ENCODE data around the gene TBCE.
"Not testable (repeated sequence)": the region's sequence is repeated elsewhere in the genome, so short reads cannot be mapped to it uniquely, and the experiment has no call there.

Gene TBCE

DNA sequence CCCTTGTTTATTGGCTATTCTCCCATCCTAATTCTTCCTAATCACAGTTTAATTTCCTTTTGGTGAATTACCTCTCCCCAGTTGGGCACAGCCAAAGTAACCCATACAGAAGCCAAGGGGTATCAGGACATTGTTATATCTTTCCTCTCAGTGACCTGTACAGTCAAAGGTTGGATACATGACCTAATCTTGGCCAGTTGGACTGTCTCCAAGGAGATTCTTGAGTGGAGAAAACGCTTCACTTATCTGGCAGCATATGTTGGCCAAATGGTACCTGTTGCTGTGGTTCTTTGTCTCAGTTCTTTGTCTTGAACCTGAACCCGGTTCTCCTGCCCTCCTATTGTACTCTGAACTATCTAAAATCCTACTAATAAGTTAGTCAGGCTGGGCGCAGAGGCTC, 15.3 kb upstream of the TBCE start:
- H3K4me3 ChIP-seq (ENCODE audit: low read depth, low read length), result no peak overlapping the region
- TF ChIP-seq, protein P1, sequence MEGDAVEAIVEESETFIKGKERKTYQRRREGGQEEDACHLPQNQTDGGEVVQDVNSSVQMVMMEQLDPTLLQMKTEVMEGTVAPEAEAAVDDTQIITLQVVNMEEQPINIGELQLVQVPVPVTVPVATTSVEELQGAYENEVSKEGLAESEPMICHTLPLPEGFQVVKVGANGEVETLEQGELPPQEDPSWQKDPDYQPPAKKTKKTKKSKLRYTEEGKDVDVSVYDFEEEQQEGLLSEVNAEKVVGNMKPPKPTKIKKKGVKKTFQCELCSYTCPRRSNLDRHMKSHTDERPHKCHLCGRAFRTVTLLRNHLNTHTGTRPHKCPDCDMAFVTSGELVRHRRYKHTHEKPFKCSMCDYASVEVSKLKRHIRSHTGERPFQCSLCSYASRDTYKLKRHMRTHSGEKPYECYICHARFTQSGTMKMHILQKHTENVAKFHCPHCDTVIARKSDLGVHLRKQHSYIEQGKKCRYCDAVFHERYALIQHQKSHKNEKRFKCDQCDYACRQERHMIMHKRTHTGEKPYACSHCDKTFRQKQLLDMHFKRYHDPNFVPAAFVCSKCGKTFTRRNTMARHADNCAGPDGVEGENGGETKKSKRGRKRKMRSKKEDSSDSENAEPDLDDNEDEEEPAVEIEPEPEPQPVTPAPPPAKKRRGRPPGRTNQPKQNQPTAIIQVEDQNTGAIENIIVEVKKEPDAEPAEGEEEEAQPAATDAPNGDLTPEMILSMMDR (IDR thresholded peaks at IDR 0.05; ENCODE audit: low read depth, low read length), result no peak

DNA sequence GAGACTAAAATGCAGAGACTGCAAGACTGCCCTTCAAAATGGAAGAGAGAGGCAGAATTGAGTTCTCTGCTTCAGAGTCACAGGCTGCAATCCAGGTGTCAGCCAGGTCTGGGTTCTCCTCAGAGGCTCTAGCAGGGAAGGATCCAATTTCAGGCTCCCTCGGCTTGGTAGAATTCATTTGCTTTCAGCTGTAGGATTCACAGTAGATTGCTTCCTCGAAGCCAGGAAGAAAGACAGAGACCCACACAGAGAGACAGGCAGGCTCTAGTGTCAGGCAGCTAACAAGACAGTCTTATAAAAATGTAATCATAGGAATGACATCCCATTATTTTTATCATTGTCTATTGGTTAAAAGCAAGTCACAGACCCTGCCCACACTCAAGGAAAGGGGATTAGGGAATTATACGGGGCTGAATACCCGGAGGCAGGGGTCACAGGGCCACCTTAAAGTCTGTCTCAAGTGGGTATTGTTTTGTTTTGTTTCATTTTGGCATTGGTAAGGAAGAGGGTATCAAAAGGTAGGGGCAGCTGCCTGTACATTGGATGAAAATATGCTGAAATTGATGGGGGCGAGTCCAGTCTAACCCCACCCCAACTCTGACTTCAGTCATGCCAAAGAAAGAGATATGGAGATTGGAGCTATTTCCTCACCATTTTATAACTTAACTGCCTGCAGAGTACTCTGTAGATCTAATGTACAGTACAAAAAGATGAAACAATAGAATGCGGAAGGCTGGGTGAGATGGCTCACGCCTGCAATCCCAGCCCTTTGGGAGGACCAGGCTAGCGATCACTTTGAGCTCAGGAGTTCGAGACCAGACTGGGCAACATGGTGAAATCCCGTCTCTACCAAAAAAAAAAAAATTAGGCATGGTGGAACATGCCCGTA, 9.5 kb upstream of the TBCE start:
- no peak overlapping the region for H3K4me3 ChIP-seq (ENCODE audit: low read depth, low read length)
- TF ChIP-seq, protein P1 (IDR thresholded peaks at IDR 0.05; ENCODE audit: low read depth, low read length), result no peak

DNA sequence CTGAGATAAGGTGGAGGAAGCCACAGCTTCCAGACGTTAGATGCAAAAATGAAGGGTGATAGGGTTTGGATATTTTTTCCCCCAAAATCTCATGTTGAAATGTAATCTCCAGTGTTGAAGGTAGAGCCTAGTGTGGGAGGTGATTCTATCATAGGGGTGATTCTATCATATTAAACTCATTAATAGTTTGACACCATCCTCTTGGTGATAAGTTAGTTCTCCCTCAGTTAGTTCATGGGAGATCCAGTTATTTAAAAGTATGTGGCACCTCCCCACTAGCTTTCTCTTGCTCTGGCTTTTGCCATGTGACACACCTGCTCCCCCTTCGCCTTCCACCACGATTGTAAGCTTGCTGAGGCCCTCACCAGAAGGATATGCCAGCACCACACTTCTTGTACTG, 8.3 kb upstream of the TBCE start:
- TF ChIP-seq, protein P1 (IDR thresholded peaks at IDR 0.05; ENCODE audit: low read depth, low read length), result no peak

DNA sequence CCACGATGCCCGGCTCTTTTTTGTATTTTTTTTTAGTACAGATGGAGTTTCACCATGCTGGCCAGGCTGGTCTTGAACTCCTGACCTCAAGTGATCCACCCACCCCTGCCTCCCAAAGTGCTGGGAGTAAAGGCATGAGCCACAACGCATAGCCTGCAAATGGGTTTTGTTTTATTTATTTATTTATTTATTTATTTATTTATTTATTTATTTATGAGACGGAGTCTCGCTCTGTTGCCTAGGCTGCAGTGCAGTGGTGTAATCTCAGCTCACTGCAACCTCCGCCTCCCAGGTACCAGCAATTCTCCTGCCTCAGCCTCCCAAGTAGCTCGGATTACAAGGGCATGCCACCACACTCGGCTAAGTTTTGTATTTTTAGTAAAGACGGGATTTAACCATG, 3.0 kb upstream of the TBCE start:
- H3K4me3 ChIP-seq (ENCODE audit: low read depth, low read length), result not testable (repeated sequence)

More for the DNA sequence above, 8.3 kb upstream of the TBCE start:
- H3K4me3 ChIP-seq (ENCODE audit: low read depth, low read length), result no peak overlapping the region

DNA sequence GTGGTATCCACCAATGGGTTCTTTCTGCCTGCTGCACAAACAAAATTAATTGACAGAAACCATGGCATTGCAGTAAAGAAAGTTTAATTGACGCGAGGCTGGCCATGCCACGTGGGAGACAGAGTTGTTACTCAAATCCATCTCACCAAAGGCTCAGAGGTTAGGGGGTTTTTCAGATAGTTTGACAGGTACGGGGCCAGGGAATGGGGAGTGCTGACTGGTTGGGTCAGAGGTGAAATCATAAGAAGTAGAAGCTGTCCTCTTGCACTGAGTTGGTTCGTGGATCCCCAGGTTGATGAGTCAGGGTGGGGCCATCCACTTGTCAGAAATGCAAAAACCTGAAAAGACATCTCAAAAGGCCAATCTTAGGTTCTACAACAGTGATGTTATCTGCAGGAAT, 941 bp upstream of the TBCE start:
- TF ChIP-seq, protein P1 (IDR thresholded peaks at IDR 0.05; ENCODE audit: low read depth, low read length), result no peak
- H3K4me3 ChIP-seq (ENCODE audit: low read depth, low read length), result no peak overlapping the region

DNA sequence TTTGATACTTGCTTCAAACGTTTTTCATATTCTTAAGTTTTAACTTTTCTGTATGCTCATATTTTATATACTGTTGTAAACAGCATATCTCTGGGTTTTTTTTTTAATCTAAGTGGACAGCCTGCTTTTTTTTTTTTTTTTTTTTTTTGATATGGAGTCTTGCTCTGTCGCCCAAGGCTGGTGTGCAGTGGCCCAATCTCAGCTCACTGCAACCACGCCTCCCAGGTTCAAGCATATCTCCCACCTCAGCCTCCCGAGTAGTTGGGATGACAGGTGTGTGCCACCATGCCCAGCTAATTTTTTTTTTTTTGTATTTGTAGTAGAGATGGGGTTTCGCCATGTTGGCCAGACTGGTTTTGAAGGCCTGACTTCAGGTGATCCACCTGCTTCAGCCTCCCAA, 1.2 kb downstream of the TBCE start:
- TF ChIP-seq, protein P1 (IDR thresholded peaks at IDR 0.05; ENCODE audit: low read depth, low read length), result no peak
- peak overlapping the region; percentile 90; the same call in 1 of the 2 replicates for H3K4me3 ChIP-seq (ENCODE audit: low read depth, low read length)

DNA sequence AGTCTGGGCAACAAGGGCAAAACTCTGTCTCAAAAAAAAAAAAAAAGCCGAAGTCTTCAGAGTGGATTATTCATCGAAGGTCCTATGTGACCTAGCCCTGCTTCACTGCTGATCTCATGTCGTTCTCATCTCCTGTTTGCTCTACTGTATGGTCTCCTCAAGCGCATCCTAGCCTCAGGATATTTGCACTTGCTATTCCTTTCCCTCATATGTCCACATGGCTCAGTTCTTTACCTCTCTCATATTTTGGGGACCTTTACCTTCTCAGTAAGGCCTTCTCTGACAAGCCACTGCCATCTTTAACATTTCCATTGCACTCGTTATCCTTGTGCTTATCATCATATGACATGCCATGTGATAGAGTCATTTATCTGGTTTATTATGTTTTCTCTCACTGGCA, 2.6 kb downstream of the TBCE start:
- no peak overlapping the region for H3K4me3 ChIP-seq (ENCODE audit: low read depth, low read length)
- TF ChIP-seq, protein P1 (IDR thresholded peaks at IDR 0.05; ENCODE audit: low read depth, low read length), result no peak

Measured in WI38 (cell line).